GM06990 (cell line): Measurements from ENCODE around the gene IL17RE.

Source experiments
- DNase-seq: peaks from one replicate; pipeline ENCODE4 v3.0.0-alpha.2; 2011; ENCODE audit not compliant: insufficient read length; ENCODE audit errors: extremely low read depth
- H3K27me3 ChIP-seq: replicated peaks from 2 replicates; pipeline ENCODE4 v1.6.0; 2011; ENCODE audit warnings: low read length; ENCODE audit not compliant: control insufficient read depth, insufficient read depth
- H3K36me3 ChIP-seq: 2 replicates; pipeline ENCODE4 v1.5.1; 2011; ENCODE audit warnings: low read length; ENCODE audit not compliant: control insufficient read depth, insufficient read depth
- H3K4me3 ChIP-seq: replicated peaks from 2 replicates; pipeline ENCODE4 v1.5.1; 2011; ENCODE audit warnings: low read depth, mild to moderate bottlenecking, control low read depth, low read length
- TF ChIP-seq, protein P1 (sequence below): IDR thresholded peaks from 2 replicates; pipeline ENCODE4 v1.5.1; 2011; ENCODE audit warnings: low read length, control low read depth, mild to moderate bottlenecking, inconsistent platforms; ENCODE audit not compliant: insufficient read depth, poor library complexity, severe bottlenecking

The IL17RE gene

DNA sequence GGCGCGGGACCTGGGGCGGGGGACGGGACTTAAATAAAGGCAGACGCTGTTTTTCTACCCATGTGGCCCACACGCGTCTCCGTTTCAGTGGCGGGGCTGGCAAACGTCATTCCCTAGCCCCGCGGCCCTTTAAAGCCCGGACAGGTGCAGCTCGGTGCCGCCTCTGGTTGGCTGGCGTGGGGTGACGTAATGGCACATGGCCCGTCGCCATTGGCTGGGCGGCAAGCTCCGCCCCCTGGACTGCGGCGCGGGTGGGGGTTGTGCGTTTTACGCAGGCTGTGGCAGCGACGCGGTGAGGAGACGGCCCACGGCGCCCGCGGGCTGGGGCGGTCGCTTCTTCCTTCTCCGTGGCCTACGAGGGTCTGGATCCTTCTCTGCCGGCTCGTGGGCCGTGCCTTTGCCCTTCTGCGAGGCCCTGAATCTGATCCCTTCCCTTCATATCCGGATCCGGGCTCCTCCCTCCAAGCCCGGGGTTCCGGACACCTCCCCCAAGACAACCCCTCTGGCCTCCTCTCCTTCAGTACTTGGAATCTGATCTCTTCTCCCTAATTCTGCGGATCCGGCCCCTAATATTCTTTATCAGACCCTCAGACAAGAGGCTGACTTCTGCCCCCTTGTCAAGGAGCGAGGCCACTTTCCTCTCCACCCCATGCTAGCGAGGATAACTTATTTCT is 31.1 kb downstream of the IL17RE start, which contains the start of gene CRELD1:
Gene CRELD1, plus strand, starts transcription at position 274 of the 674 bp plus-strand sequence. CDS start 605 bp downstream, outside the sequence.
- DNase-seq = peak; percentile 97
- Histone ChIP-seq H3K4me3 (peak within 1 kb of the TSS; percentile 78), H3K27me3 (no peaks in the 10 kb centered on the region; the same call in 1 of the 2 replicates), H3K36me3 (peaks cover 9% of the 10 kb centered on the region)
- TF ChIP-seq, protein P1, sequence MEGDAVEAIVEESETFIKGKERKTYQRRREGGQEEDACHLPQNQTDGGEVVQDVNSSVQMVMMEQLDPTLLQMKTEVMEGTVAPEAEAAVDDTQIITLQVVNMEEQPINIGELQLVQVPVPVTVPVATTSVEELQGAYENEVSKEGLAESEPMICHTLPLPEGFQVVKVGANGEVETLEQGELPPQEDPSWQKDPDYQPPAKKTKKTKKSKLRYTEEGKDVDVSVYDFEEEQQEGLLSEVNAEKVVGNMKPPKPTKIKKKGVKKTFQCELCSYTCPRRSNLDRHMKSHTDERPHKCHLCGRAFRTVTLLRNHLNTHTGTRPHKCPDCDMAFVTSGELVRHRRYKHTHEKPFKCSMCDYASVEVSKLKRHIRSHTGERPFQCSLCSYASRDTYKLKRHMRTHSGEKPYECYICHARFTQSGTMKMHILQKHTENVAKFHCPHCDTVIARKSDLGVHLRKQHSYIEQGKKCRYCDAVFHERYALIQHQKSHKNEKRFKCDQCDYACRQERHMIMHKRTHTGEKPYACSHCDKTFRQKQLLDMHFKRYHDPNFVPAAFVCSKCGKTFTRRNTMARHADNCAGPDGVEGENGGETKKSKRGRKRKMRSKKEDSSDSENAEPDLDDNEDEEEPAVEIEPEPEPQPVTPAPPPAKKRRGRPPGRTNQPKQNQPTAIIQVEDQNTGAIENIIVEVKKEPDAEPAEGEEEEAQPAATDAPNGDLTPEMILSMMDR = no peak

DNA sequence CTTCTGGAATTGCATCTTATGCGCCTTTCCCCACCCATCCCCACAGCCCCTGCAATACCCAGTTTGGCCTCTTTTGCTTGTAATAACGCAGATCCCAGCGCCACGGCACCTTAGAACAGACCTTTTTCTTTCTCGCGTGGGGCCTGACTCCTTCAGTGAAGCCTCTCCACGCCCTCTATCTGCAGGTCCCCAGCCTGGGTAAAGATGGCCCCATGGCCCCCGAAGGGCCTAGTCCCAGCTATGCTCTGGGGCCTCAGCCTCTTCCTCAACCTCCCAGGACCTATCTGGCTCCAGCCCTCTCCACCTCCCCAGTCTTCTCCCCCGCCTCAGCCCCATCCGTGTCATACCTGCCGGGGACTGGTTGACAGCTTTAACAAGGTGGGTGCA is 31.6 kb downstream of the IL17RE start:
- TF ChIP-seq, protein P1 = peak; percentile 12
- peaks cover 9% of the 10 kb centered on the region for H3K36me3 ChIP-seq
- H3K4me3 ChIP-seq = peak overlapping the region; percentile 78
- DNase-seq = no peak
- no peaks in the 10 kb centered on the region; the same call in 1 of the 2 replicates for H3K27me3 ChIP-seq

DNA sequence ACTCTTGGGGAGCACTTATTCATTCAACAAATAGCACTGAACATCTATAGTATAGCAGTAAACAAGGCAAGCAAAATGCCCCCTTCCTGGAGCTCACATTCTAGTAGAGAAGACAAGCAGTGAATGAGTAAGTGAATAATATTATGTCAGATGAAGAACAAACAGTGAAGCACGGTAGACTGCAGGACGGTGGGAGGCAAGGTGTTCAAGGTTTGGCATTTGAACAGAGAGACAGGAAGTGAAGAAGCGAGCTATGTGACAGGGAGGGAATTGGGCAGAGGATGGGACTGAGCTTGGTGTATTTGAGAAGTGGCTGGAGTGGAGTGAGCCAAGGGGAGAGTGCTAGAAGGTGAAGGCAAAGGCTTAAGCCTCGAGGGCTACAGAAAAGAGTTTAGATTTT is 32.3 kb downstream of the IL17RE start:
- TF ChIP-seq, protein P1 = no peak
- H3K27me3 ChIP-seq = no peaks in the 10 kb centered on the region
- peak overlapping the region; percentile 78 for H3K4me3 ChIP-seq
- peaks cover 9% of the 10 kb centered on the region for H3K36me3 ChIP-seq
- DNase-seq = no peak

DNA sequence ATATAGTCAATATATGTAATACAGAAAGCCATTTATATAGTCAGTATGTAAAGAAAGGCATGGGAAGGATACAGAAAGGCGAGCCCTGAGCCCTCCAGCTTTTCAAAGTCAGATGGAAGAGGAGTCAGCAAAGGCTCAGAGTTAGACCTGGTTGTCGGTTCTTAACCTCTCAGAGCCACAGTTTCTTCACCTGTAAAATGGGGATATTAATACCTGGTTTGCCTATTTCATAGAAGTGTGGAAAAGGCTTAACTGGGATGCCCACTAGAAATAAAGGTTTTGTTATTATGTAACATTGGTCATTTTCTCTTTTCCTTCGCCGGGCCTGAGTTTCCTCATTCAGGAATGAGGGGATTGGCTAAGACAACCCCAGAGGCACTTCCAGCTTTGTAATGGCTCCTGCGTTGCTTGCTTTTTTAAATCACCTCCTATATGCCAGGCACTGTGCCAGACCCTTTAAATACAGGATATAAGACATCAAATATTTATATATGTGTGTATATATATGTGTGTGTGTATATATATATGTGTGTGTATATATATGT is 33.4 kb downstream of the IL17RE start:
- H3K27me3 ChIP-seq = no peaks in the 10 kb centered on the region
- TF ChIP-seq, protein P1 = no peak
- no peak overlapping the region for H3K4me3 ChIP-seq
- peaks cover 12% of the 10 kb centered on the region for H3K36me3 ChIP-seq
- no peak for DNase-seq

DNA sequence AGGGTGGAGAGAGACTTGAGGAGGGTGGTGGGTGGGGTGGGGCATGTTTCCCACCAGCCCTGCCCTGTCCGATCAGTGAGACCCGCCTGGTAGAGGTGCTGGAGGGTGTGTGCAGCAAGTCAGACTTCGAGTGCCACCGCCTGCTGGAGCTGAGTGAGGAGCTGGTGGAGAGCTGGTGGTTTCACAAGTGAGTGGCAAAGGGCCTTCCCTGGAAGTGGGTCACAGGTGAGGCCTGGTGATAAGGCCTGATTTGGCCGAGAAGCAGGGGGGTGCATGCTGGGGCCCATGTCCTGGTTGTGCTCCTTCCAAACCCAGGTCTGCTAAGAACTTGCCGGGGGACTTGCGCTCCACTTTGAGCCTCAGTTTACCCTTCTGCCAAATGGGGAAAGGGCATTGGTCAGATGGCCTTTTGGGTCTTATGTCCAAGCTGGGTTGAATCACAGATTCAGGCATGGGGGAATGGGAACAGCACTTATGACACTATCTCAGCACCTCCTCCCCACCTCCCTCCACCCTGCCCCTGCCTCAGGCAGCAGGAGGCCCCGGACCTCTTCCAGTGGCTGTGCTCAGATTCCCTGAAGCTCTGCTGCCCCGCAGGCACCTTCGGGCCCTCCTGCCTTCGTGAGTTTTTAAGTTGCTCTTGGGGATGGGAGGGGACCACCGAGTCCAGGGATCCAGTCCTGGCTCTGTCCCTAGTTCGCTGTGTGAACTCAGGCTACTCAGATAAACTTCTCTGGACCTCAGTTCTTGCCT is 35.0 kb downstream of the IL17RE start:
- H3K27me3 ChIP-seq = no peaks in the 10 kb centered on the region
- H3K4me3 ChIP-seq = no peak overlapping the region
- peaks cover 15% of the 10 kb centered on the region for H3K36me3 ChIP-seq
- TF ChIP-seq, protein P1 = no peak
- DNase-seq = no peak
